Transverse colon (tissue), 4 donors: Measurements from ENCODE around the gene APBA3.

ENCODE experiments used
- EP300 ChIP-seq: sonication (generic); formaldehyde crosslinking; IDR thresholded peaks from one replicate; pipeline ENCODE4 v1.6.1; 2017; ENCODE audit warnings: antibody characterized with exemption, low read depth
- POLR2A ChIP-seq: fragments of 450-650 bp; IDR thresholded peaks from one replicate; pipeline ENCODE4 v1.6.1; 2016; ENCODE audit warnings: antibody characterized with exemption, mild to moderate bottlenecking, moderate library complexity
- POLR2AphosphoS5 ChIP-seq, 3 donors: sonication (generic); formaldehyde crosslinking; IDR thresholded peaks; one replicate each; pipeline ENCODE4 v1.6.1; 2016; ENCODE audit warnings: antibody characterized with exemption in 3 of 3
- TF ChIP-seq, protein P1 (sequence below), 5 experiments: fragments of 200-600 bp in 3 of 5; fragments of 450-650 bp in 2 of 5; sonication (generic) in 3 of 5; IDR thresholded peaks; 1 replicate in 2 of 5; 2 replicates in 3 of 5; pipeline ENCODE4 v1.5.1; 2016 to 2017; ENCODE audit warnings: antibody characterized with exemption in 5 of 5, inconsistent platforms in 3 of 5, mild to moderate bottlenecking in 2 of 5, moderate library complexity in 1 of 5

DNA sequence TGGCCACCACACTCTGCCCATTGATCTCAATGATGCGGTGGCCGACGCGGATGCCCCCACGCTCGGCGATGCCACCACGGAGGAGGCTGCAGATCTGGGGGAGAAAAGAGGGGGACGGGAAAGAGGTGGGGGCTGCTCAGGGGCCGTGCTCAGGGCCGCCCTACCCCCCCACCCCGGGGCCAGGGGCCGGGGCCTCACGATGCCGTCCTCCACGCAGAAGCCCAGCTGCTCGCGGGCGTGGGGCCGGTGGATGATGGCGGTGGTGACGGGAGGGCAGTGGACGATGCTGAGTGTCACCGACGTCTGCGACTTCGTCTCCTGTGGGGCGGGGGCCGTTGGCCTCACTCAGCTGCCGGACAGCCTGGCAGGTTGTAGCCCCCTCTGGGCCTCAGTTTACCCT, 10.3 kb downstream of the APBA3 start:
- TF ChIP-seq, protein P1, sequence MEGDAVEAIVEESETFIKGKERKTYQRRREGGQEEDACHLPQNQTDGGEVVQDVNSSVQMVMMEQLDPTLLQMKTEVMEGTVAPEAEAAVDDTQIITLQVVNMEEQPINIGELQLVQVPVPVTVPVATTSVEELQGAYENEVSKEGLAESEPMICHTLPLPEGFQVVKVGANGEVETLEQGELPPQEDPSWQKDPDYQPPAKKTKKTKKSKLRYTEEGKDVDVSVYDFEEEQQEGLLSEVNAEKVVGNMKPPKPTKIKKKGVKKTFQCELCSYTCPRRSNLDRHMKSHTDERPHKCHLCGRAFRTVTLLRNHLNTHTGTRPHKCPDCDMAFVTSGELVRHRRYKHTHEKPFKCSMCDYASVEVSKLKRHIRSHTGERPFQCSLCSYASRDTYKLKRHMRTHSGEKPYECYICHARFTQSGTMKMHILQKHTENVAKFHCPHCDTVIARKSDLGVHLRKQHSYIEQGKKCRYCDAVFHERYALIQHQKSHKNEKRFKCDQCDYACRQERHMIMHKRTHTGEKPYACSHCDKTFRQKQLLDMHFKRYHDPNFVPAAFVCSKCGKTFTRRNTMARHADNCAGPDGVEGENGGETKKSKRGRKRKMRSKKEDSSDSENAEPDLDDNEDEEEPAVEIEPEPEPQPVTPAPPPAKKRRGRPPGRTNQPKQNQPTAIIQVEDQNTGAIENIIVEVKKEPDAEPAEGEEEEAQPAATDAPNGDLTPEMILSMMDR (IDR thresholded peaks at IDR 0.05) = no peak
- TF ChIP-seq POLR2A = no peak
- no peak for TF ChIP-seq EP300
- TF ChIP-seq POLR2AphosphoS5 (IDR thresholded peaks at IDR 0.05) = no peak
